Neural progenitor cell (in vitro differentiated cells): ENCODE data around the gene BRD9.

Experiments used
- CTCF ChIP-seq: fragments of 200-600 bp; sonication (generic); IDR thresholded peaks from 2 replicates; pipeline ENCODE4 v1.5.1; 2017; ENCODE audit warnings: antibody characterized with exemption, mild to moderate bottlenecking
- EZH2 ChIP-seq: fragments of 200-600 bp; sonication (generic); IDR thresholded peaks from 2 replicates; pipeline ENCODE4 v1.6.1; 2017; ENCODE audit warnings: antibody characterized with exemption, mild to moderate bottlenecking, moderate library complexity

GRCh38 chr5:878125-878524, 14.5 kb downstream of the BRD9 start:
- no peak for TF ChIP-seq EZH2
- TF ChIP-seq CTCF: no peak
